PC-9 (cell line): ENCODE measurements around the gene PRDM2. TPM values are rescaled to one million over a fixed set of nuclear protein-coding genes. Genes with fewer than 3 reads are reported as not detected.

Experiments used
- BruUV-seq: library from RNA; stranded (reverse); fragments of 400-500 nt; replicated peaks from 2 replicates; lab custom pipeline; 2021; lab: Mats Ljungman, UMichigan
- CTCF ChIA-PET: fragments of 300-600 bp; sonication (Branson Sonifier 250); formaldehyde crosslinking; loops from one replicate; lab custom pipeline; 2022; ENCODE audit warnings: antibody characterized with exemption; lab: Charles Lee
- POLR2A ChIA-PET: fragments of 300-600 bp; sonication (Branson Sonifier 250); formaldehyde crosslinking; loops from one replicate; lab custom pipeline; 2022; ENCODE audit warnings: antibody characterized with exemption; ENCODE audit not compliant: unreplicated experiment; lab: Charles Lee
- DNase-seq, 2 experiments: peaks; one replicate each; pipeline versions ENCODE4 v3.0.0 to v3.0.0-alpha.2; 2015 to 2022; ENCODE audit warnings: mixed read lengths in 1 of 2
- H2AFZ ChIP-seq: fragments of 200-600 bp; sonication (generic); 2 replicates; pipeline ENCODE4 v1.8.1; 2017; ENCODE audit warnings: antibody characterized with exemption
- H3F3A ChIP-seq: fragments of 200-600 bp; sonication (generic); 2 replicates; pipeline ENCODE4 v1.8.1; 2017; ENCODE audit warnings: antibody characterized with exemption, mild to moderate bottlenecking, low read depth; ENCODE audit not compliant: insufficient read depth
- H3K27ac ChIP-seq: fragments of 200-600 bp; sonication (generic); 2 replicates; pipeline ENCODE4 v1.6.1; 2016; ENCODE audit warnings: mixed run types
- H3K27me3 ChIP-seq: fragments of 200-600 bp; sonication (generic); 2 replicates; pipeline ENCODE4 v1.6.1; 2016; ENCODE audit warnings: low read depth, mixed run types; ENCODE audit not compliant: insufficient read depth
- H3K36me3 ChIP-seq: fragments of 200-600 bp; sonication (generic); 2 replicates; pipeline ENCODE4 v1.6.1; 2016; ENCODE audit warnings: low read depth, mixed run types
- H3K4me1 ChIP-seq: fragments of 200-600 bp; sonication (generic); replicated peaks from 2 replicates; pipeline ENCODE4 v1.6.1; 2016; ENCODE audit warnings: mixed run types; ENCODE audit not compliant: insufficient read depth
- H3K4me2 ChIP-seq: fragments of 200-600 bp; sonication (generic); 2 replicates; pipeline ENCODE4 v1.6.1; 2017; ENCODE audit warnings: mixed run types
- H3K4me3 ChIP-seq: fragments of 200-600 bp; sonication (generic); 2 replicates; pipeline ENCODE4 v1.6.1; 2016; ENCODE audit warnings: mixed run types
- H3K79me2 ChIP-seq: fragments of 200-600 bp; sonication (generic); 2 replicates; pipeline ENCODE4 v1.6.1; 2017; ENCODE audit warnings: low read depth, mixed run types
- H3K9me2 ChIP-seq: fragments of 200-600 bp; sonication (generic); 2 replicates; pipeline ENCODE4 v1.8.1; 2017; ENCODE audit warnings: mild to moderate bottlenecking; ENCODE audit not compliant: insufficient read depth
- H3K9me3 ChIP-seq: fragments of 200-600 bp; sonication (generic); 2 replicates; pipeline ENCODE4 v1.8.1; 2016; ENCODE audit warnings: low read depth; ENCODE audit not compliant: insufficient read depth
- H4K20me1 ChIP-seq: fragments of 200-600 bp; sonication (generic); 2 replicates; pipeline ENCODE4 v1.8.1; 2017; ENCODE audit not compliant: insufficient read depth
- EZH2 ChIP-seq: fragments of 200-600 bp; sonication (generic); IDR thresholded peaks from 2 replicates; pipeline ENCODE4 v1.8.0; 2017; ENCODE audit warnings: antibody characterized with exemption, low read depth
- intact Hi-C: fragments of 100-400 bp; cut with micrococcal nuclease; formaldehyde crosslinking; loops from one replicate; pipeline ENCODE4 v1.10.0; 2022; ENCODE audit not compliant: unreplicated experiment
- total RNA-seq: library from RNA; stranded (reverse); gene quantifications from 2 replicates; pipeline ENCODE4 v1.2.3, GENCODE V29; 2021
- TF ChIP-seq, protein P1 (sequence below): fragments of 200-600 bp; sonication (generic); conservative IDR thresholded peaks from 2 replicates; pipeline ENCODE4 v1.6.1; 2017; ENCODE audit warnings: mixed run types, antibody characterized with exemption, mild to moderate bottlenecking, moderate library complexity

Gene PRDM2
- total RNA-seq, 1 experiment from 2014 or later = 32.1 TPM

DNA sequence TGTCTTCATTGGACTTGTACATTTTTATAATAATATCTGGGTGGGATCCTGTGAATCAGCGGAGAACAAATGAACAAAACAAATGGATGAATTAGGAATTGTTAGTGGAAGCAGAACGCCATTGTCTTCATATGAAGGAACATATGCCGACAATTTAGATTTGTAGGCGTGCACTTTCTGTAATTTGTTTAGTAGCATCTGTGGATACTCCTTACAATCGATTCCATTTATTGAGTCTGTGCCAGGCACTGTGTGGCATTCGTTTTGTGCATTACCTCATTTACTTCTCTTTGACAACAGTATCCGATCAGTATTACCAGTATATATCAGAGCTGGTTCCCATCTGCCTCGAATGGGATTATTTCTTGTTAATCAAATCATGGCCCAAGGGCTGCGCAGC, 61.9 kb downstream of the PRDM2 start:
- H3F3A ChIP-seq = peaks cover 25% of the 10 kb centered on the region
- H3K36me3 ChIP-seq = no peaks in the 10 kb centered on the region
- TF ChIP-seq, protein P1, sequence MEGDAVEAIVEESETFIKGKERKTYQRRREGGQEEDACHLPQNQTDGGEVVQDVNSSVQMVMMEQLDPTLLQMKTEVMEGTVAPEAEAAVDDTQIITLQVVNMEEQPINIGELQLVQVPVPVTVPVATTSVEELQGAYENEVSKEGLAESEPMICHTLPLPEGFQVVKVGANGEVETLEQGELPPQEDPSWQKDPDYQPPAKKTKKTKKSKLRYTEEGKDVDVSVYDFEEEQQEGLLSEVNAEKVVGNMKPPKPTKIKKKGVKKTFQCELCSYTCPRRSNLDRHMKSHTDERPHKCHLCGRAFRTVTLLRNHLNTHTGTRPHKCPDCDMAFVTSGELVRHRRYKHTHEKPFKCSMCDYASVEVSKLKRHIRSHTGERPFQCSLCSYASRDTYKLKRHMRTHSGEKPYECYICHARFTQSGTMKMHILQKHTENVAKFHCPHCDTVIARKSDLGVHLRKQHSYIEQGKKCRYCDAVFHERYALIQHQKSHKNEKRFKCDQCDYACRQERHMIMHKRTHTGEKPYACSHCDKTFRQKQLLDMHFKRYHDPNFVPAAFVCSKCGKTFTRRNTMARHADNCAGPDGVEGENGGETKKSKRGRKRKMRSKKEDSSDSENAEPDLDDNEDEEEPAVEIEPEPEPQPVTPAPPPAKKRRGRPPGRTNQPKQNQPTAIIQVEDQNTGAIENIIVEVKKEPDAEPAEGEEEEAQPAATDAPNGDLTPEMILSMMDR = no peak
- no peak for TF ChIP-seq EZH2
- no peaks in the 10 kb centered on the region for H3K9me3 ChIP-seq
- no TSS peak for BruUV-seq
- ChIA-PET CTCF (no interaction called here), POLR2A (no interaction called here)
- H3K4me2 ChIP-seq = no peak overlapping the region
- H3K79me2 ChIP-seq = peaks cover 88% of the 10 kb centered on the region
- H3K9me2 ChIP-seq = no peaks in the 10 kb centered on the region
- no peak for DNase-seq
- no peaks in the 10 kb centered on the region; the same call in 1 of the 2 replicates for H4K20me1 ChIP-seq
- no peak overlapping the region for H3K27ac ChIP-seq
- H3K4me3 ChIP-seq = no peak overlapping the region
- H3K4me1 ChIP-seq = peaks cover 42% of the 10 kb centered on the region
- no peak overlapping the region for H2AFZ ChIP-seq
- intact Hi-C loops = no loop called here
- H3K27me3 ChIP-seq = no peaks in the 10 kb centered on the region

DNA sequence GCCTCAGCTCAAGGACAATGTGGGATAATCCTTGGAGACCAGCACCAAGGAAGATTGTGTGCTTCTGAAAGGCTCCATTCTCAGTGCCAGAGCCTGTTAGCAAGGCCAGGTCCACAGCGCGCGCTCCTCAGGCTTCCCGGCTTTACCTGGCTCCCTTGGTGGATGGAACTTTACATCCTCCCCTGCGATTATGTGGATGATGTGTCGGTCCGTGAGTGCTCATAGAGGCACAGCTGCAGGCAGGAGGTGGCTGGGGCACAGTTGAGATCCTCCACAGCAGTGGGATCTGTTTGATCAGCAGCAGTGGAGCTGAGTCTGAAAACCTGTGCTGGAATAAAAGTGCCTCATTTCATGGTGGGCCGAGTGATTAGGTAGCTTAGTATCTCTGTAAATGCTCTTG, 62.7 kb downstream of the PRDM2 start:
- H3K4me3 ChIP-seq = no peak overlapping the region
- no peaks in the 10 kb centered on the region for H3K27me3 ChIP-seq
- H3K9me2 ChIP-seq = no peaks in the 10 kb centered on the region
- peaks cover 18% of the 10 kb centered on the region for H3F3A ChIP-seq
- H4K20me1 ChIP-seq = no peaks in the 10 kb centered on the region; the same call in 1 of the 2 replicates
- BruUV-seq = no TSS peak
- CTCF ChIA-PET = no interaction called here
- H3K4me2 ChIP-seq = no peak overlapping the region
- intact Hi-C loops = no loop called here
- H3K9me3 ChIP-seq = no peaks in the 10 kb centered on the region
- no peak for DNase-seq
- H3K36me3 ChIP-seq = no peaks in the 10 kb centered on the region
- H3K27ac ChIP-seq = no peak overlapping the region
- peaks cover 87% of the 10 kb centered on the region for H3K79me2 ChIP-seq
- POLR2A ChIA-PET = no interaction called here
- no peak overlapping the region for H2AFZ ChIP-seq
- TF ChIP-seq, protein P1 = no peak
- TF ChIP-seq EZH2 = no peak
- H3K4me1 ChIP-seq = peaks cover 35% of the 10 kb centered on the region

DNA sequence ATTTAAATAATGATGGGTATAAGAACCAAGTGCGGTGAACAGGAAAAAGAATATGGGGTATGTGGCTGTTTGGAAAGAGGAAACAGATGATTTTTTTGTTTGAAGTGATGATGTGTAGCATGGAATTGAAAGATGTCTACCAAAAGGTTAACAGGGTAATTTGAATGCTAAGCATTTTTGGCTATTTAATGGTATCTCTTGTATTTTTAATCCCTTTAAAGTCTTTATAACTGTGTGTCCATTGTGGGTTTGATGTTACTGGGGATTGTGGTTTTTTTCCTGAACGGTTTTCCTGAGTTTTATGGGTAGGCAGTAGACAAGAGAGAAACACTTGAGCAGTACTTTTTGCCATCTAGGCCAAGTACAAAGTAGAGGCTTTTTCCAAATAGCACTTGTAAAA, 63.2 kb downstream of the PRDM2 start:
- Histone ChIP-seq H3K9me2 (no peaks in the 10 kb centered on the region), H3K27ac (no peak overlapping the region), H3K4me2 (no peak overlapping the region), H3K9me3 (no peaks in the 10 kb centered on the region), H3K4me1 (peaks cover 29% of the 10 kb centered on the region), H4K20me1 (no peaks in the 10 kb centered on the region; the same call in 1 of the 2 replicates), H3F3A (peaks cover 14% of the 10 kb centered on the region), H3K4me3 (no peak overlapping the region), H3K27me3 (no peaks in the 10 kb centered on the region), H2AFZ (no peak overlapping the region), H3K79me2 (peaks cover 83% of the 10 kb centered on the region), H3K36me3 (no peaks in the 10 kb centered on the region)
- CTCF ChIA-PET = no interaction called here
- no TSS peak for BruUV-seq
- no peak for DNase-seq
- TF ChIP-seq EZH2 = no peak
- TF ChIP-seq, protein P1 = no peak
- POLR2A ChIA-PET = no interaction called here
- intact Hi-C loops = no loop called here
